Tongue (tissue), 2 donors: ENCODE measurements around the gene DNAH7. TPM values are rescaled to one million over a fixed set of nuclear protein-coding genes. Genes with fewer than 3 reads are reported as not detected.
A peak's percentile ranks its signal among the peaks of the same experiment; 100 is the strongest.
"Not testable (repeated sequence)": the region's sequence is repeated elsewhere in the genome, so short reads cannot be mapped to it uniquely, and the experiment has no call there.

Experiments used
- DNase-seq: peaks from one replicate; pipeline ENCODE4 v3.0.0-alpha.2; 2015
- total RNA-seq: library from RNA; depleted of rRNA; stranded (reverse); fragments of >200 nt; gene quantifications from one replicate; pipeline ENCODE4 v1.2.3, GENCODE V29; 2014

DNAH7 gene
- total RNA-seq, result 0.31 TPM

DNA sequence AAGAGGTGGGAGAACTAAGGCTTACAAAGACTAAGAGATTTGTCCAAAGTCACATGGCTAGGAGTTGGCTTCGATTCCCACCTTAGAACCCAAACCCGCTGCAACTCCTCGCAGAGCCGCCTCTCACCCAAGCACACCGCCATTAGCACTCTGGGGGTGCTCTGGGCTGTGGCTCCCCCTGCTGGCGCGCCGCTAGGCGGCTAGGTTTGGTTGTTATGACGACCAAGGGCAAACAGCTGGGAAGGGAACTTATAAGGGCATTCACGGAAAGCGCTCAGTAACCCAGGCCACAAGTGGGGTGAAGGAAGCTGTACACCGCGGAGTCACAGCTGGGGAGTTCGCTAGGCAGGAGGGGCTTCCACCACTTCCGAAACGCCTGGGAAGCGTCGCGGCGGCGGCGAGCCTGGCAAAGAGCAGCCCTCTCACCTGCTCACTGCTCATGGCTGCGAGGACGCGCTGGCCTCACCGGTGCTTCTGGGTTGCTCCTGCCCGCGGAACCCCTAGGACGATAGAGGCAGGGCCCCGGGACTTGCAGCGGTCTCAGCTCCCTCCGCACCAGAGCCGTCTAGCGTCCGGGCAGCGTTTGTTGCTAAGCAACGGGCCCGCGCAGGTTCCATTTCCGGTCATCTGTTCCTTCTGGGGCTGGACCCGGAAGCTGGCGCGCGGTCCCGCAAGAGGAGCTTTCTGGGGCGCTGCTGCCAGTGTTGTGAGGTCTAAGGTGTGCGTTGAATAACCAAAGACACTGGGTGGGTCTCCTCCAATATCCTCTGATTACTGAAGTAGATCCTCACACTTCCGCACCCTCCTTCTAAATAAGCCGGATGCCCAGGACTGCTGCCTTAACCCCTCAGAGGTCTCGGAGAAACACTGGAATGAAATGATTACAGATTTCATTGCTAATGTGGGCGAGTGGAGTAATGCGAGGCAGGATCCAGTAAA is at the start of gene DNAH7:
Gene DNAH7, minus strand, starts transcription at position 567 of the 939 bp plus-strand sequence. Its CDS starts 126 bp downstream, at position 441.
- DNase-seq, result peak; percentile 89

DNA sequence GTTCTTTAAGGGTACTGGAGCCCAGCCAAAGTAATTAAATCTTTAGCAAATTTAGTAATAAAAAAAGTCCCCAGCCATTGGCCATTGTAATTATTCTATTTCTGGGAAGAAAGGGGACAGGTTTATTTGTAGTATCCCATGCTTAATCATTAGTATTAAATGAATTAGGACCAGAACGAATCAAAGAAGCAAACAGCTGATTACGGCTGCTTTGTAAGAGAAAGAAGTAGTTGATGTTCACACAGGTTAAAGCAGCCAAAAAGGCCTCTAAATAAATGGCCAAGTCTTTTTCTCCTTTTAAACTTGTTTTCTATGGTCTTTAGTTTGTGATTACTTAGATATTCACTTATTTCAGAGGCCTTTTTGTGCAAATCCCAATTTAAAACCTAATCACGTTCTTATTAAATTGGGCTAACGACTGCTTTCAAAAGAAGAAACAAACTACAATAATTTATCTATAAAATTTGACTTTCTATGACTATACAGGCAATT is 48.6 kb upstream of the DNAH7 start:
- no peak for DNase-seq

- no peak for DNase-seq
Observed at GRCh38 chr2:196113061-196113974, 44.7 kb upstream of the DNAH7 start.

- no peak for DNase-seq
Observed at GRCh38 chr2:196112418-196113034, 43.9 kb upstream of the DNAH7 start.

- no peak for DNase-seq
Observed at GRCh38 chr2:196108604-196109003, 40.0 kb upstream of the DNAH7 start.

GRCh38 chr2:196105951-196106350 is 37.3 kb upstream of the DNAH7 start:
- no peak for DNase-seq

DNA sequence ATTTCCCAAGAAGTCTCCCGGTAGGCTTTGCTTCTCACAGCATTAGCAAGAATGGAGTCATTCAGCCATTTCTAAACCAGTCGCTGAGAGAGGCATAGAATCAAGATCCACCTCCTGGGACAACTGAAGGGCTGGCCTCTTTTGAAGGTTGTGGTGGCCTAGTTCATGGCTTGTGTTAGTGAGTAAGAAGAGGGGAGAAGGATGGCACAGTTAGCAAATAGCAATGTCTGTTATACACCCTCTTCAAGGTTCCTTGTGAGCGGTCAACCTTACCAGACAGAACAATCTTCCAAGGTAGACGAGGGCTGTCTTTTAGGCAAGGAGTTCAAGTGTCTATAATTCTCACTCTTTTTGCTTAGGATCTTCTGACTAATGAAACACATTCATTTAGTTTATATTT is 35.4 kb upstream of the DNAH7 start:
- DNase-seq, result no peak

GRCh38 chr2:196103626-196104025 is 35.0 kb upstream of the DNAH7 start:
- DNase-seq, result no peak

- DNase-seq, result no peak
Observed at GRCh38 chr2:196101325-196101991, 32.8 kb upstream of the DNAH7 start.

- DNase-seq, result no peak
Observed at GRCh38 chr2:196099916-196100315, 31.3 kb upstream of the DNAH7 start.

DNA sequence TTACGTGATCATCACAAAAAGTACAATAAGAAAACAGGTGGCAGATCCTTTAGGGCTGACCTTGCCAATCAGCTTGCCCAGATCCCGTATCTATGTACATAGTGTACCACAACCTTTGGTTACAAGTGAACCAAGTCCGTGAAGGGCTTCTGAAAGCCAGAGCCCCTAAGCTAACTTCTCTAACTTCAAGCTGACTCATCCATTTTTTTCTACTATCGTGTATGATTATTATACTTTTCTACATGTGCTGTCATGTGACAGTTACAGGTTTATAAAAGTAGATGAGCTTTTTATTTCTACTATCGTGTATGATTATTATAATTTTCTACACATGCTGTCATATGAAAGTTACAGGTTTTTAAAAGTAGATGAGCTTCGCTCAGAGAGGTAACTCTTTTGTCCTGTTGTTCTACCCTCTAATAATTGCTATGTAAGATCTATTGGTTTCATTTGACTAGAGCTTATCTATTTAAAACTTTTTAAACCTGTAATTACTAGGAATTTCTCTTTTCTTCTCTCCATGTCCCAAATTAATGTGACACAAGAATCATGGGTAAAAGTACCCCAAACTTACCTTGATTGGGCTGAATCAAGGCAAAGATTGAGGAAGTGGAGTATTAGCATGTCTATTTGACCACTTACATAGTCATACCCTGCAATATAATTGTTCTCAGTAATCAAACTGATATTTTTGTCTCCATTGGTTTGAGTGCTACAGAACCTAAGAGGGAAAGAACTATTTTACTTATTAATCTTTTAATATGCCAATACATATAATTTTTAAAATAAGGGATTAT is 29.4 kb upstream of the DNAH7 start:
- DNase-seq, result no peak

GRCh38 chr2:196096982-196097745 is 28.5 kb upstream of the DNAH7 start:
- no peak for DNase-seq

GRCh38 chr2:196096264-196096663 is 27.6 kb upstream of the DNAH7 start:
- DNase-seq, result no peak

GRCh38 chr2:196089448-196089847 is 20.8 kb upstream of the DNAH7 start:
- DNase-seq, result not testable (repeated sequence)

- DNase-seq, result peak; percentile 51
Observed at GRCh38 chr2:196088203-196088602, 19.6 kb upstream of the DNAH7 start.

DNA sequence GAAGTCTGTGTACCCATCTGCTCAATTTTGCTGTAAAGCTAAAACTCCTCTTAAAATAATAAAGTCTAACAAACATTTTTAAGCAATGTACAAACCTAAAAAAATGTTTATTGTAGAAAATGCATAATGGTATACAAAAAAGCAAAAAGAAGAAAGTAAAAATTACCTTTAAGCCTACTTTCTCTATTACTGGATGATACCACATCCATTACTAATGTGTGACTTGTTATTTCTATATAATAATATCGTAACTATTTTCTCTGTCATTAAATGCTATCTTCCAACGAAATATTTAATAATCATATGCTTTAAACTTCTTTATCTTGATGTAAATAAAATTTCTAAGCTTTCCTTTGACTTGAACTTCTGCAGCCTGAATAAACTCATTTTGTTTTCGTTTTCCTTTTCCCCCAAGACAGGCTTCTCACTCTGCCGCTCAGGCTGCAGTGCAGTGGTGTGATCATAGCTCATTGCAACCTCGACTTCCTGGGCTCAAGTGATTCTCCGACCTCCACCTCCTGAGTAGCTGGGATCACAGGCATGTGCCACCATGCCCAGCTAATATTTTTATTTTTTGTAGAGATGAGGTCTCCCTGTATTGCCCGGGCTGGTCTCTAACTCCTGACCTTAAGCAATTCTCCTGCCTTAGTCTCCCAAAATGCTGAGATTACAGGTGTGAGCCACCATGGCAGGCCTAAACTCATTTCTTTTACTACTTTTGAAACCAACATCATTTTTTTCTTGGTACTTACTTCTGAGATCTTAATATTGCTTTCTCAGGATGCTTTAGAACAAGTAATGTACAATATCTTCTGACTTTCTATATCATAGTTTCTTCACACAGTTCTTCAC is 18.1 kb upstream of the DNAH7 start:
- no peak for DNase-seq

GRCh38 chr2:196083601-196084000 is 15.0 kb upstream of the DNAH7 start:
- DNase-seq, result no peak

DNA sequence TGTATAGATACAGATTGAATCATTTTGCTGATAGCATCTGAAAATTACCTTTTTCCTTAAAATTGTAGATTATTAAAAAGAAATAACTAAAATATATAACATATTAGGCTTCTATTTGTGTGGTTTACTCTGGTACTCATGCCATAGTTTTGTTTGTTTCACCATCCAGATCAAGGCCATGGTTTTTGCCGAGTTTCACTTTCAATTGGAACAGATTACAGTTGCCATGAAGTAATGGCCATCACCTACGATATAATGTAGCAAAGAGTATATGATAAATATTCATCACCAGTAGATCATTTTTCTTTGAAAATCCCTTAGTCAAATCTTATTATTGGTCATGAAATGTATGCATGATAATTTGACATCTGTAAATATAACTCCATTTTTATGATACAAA is 11.9 kb upstream of the DNAH7 start:
- DNase-seq, result no peak

- no peak for DNase-seq
Observed at GRCh38 chr2:196079052-196079451, 10.4 kb upstream of the DNAH7 start.
